Sigmoid colon (tissue), 7 donors: ENCODE measurements around the gene HACL1. TPM values are rescaled to one million over a fixed set of nuclear protein-coding genes. Genes with fewer than 3 reads are reported as not detected.

Source experiments
- DNase-seq: peaks from one replicate; pipeline ENCODE4 v3.0.0-alpha.2; 2019
- H3K27ac ChIP-seq, 4 donors: fragments of 200-600 bp; sonication (generic); one replicate each; pipeline ENCODE4 v1.5.1; 2016 to 2019; ENCODE audit warnings: mild to moderate bottlenecking in 1 of 4
- H3K27me3 ChIP-seq, 3 donors: fragments of 200-600 bp; sonication (generic); one replicate each; pipeline ENCODE4 v1.5.1; 2019; ENCODE audit warnings: mild to moderate bottlenecking in 1 of 3
- H3K36me3 ChIP-seq, 4 donors: fragments of 200-600 bp; sonication (generic); one replicate each; pipeline ENCODE4 v1.5.1; 2016 to 2019
- H3K4me1 ChIP-seq, 4 donors: fragments of 200-600 bp; sonication (generic); one replicate each; pipeline ENCODE4 v1.5.1; 2017 to 2019
- H3K4me3 ChIP-seq, 4 donors: fragments of 200-600 bp; sonication (generic); one replicate each; pipeline ENCODE4 v1.5.1; 2017 to 2019; ENCODE audit warnings: mild to moderate bottlenecking in 2 of 4, moderate library complexity in 1 of 4
- H3K9me3 ChIP-seq, 4 donors: fragments of 200-600 bp in 3 of 4; sonication (generic) in 3 of 4; one replicate each; pipeline versions ENCODE4 v1.5.1 to v1.6.1; 2013 to 2019
- EP300 ChIP-seq, 4 donors: sonication (generic); formaldehyde crosslinking; IDR thresholded peaks; one replicate each; pipeline ENCODE4 v1.6.1; 2017; ENCODE audit warnings: antibody characterized with exemption in 4 of 4
- POLR2A ChIP-seq, 2 donors: fragments of 450-650 bp; IDR thresholded peaks; one replicate each; pipeline ENCODE4 v1.6.1; 2016; ENCODE audit warnings: antibody characterized with exemption in 2 of 2, mild to moderate bottlenecking in 2 of 2, moderate library complexity in 2 of 2
- POLR2AphosphoS5 ChIP-seq, 4 donors: sonication (generic); formaldehyde crosslinking; IDR thresholded peaks; one replicate each; pipeline ENCODE4 v1.6.1; 2017; ENCODE audit warnings: antibody characterized with exemption in 4 of 4
- WGBS, 2 donors: extraction: QIAGEN DNeasy Blood & Tissue Kit; methylation state at CpG; one replicate each; pipeline ENCODE4 v1.1.7; 2013; 5-methylcytosine and 5-hydroxymethylcytosine counted together
- intact Hi-C: fragments of 100-400 bp; cut with DNase I; formaldehyde crosslinking; loops from one replicate; pipeline ENCODE4 v1.15.1; 2023
- polyA plus RNA-seq, 3 donors: library from polyadenylated mRNA; stranded (reverse); fragments of 200-250 nt; gene quantifications; one replicate each; pipeline ENCODE4 v1.2.3, GENCODE V29; 2013
- total RNA-seq, 4 donors: library from RNA; depleted of rRNA; stranded (reverse); fragments of >200 nt; gene quantifications; one replicate each; pipeline ENCODE4 v1.1.0, GENCODE V29; 2016
- TF ChIP-seq, protein P1 (sequence below), 4 experiments: fragments of 450-650 bp in 3 of 4; fragments of 200-600 bp in 1 of 4; IDR thresholded peaks; one replicate each; pipeline ENCODE4 v1.5.1; 2016 to 2019; ENCODE audit warnings: antibody characterized with exemption in 4 of 4, mild to moderate bottlenecking in 3 of 4, moderate library complexity in 2 of 4
- donor health status: healthy with polysubstance abuse.
- donor health status: Bipolar disorder and iron deficiency.
- donor health status: healthy.

The HACL1 gene
- total and polyA plus RNA-seq, 7 donors: 10.9 to 24.7 (median 15.5) TPM

DNA sequence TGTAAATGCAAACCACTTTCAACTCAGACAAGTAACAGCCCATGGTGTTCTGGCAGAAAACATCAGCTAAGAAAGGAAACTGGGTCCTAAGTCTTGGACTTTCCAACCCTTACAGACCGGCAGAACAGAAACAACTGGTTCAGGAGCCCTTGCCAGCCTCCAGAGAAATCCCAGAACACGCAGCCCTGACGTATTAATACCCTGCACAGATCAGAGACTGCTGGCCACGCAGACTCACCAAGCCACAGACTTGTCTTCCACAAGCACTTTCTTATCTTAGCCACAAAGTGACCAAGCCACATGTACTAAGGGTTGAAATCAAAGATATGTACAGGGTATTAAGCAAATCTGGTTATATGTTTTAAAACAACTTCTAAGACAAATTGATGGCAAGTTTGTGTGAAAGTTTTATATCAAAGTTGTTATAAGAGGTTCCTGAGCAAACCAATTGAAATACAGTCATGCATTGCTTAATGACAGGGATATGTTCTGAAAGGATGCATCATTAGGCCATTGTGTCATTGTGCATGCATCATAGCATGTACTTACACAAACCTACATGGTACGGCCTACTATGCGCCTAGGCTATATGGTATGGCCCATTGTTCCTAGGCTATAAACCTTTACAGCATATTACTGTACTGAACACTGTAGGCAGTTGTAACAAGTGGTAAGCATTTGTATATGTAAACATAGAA is 37.0 kb upstream of the HACL1 start:
- Histone ChIP-seq H3K27ac (peak overlapping the region; percentile 82 to 90 (median 84)), H3K4me1 (peaks cover 0 to 74% (median 50%) of the 10 kb centered on the region in 4 donors), H3K4me3 (no peak overlapping the region), H3K36me3 (no peaks in the 10 kb centered on the region), H3K9me3 (no peaks in the 10 kb centered on the region), H3K27me3 (no peaks in the 10 kb centered on the region)
- intact Hi-C loops: loop anchor here (10.0 kb wide), 1 partner anchor 536 kb away; the partner anchor contains the start of gene GALNT15
- WGBS, 2 donors: 86 to 90% methylated on average over 6 of the region's 6 CpGs
- DNase-seq: peak; percentile 94
- TF ChIP-seq POLR2A (IDR thresholded peaks at IDR 0.05) (no peak), EP300 (IDR thresholded peaks at IDR 0.05) (peak; percentile 73 to 90 (median 82)), POLR2AphosphoS5 (IDR thresholded peaks at IDR 0.05) (peak; percentile 73 to 87 (median 82))
- TF ChIP-seq, protein P1, sequence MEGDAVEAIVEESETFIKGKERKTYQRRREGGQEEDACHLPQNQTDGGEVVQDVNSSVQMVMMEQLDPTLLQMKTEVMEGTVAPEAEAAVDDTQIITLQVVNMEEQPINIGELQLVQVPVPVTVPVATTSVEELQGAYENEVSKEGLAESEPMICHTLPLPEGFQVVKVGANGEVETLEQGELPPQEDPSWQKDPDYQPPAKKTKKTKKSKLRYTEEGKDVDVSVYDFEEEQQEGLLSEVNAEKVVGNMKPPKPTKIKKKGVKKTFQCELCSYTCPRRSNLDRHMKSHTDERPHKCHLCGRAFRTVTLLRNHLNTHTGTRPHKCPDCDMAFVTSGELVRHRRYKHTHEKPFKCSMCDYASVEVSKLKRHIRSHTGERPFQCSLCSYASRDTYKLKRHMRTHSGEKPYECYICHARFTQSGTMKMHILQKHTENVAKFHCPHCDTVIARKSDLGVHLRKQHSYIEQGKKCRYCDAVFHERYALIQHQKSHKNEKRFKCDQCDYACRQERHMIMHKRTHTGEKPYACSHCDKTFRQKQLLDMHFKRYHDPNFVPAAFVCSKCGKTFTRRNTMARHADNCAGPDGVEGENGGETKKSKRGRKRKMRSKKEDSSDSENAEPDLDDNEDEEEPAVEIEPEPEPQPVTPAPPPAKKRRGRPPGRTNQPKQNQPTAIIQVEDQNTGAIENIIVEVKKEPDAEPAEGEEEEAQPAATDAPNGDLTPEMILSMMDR (IDR thresholded peaks at IDR 0.05): no peak

DNA sequence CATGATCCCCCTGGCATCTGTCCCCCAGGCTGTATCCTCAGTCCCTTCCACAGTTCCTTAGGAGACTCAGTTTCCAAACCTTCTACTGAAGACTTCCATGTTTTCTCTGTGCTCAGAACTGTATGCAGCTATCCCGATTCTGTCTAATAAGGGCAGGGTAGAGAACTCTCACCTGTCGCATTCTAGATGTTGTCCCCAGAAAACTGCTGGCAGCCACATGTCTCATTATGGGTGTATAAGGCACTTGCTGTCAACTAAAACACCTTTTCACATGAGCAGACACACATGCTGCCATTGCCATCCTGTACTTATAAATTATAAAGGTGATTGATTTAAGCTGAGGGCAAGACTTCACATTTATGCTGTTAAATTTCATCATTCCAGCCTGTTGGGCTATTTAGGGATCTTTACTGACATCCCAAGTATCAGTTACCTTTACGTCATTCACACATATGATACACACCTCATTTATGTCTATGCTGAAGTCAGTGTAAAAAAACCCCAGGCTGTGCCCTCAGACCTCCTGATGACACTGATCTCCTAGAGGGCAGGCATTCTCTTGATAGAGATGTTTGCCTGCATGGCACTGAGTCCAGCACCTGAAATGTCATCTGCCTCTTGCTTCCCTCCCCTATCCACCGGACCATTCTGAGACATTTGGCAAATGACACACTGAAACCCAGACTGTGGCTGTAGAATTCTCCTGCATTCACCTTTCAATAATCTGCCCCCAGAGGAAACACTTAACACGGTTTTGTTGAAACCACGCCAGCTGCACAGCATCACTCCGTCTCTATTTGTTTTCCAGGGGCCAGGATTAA is 36.0 kb upstream of the HACL1 start:
- intact Hi-C loops: loop anchor here (10.0 kb wide), 1 partner anchor 537 kb away; the partner anchor contains the start of gene GALNT15
- WGBS, 2 donors: 73 to 81% methylated on average over 7 of the region's 7 CpGs
- H3K27ac ChIP-seq: peak overlapping the region; percentile 82 to 90 (median 84)

DNA sequence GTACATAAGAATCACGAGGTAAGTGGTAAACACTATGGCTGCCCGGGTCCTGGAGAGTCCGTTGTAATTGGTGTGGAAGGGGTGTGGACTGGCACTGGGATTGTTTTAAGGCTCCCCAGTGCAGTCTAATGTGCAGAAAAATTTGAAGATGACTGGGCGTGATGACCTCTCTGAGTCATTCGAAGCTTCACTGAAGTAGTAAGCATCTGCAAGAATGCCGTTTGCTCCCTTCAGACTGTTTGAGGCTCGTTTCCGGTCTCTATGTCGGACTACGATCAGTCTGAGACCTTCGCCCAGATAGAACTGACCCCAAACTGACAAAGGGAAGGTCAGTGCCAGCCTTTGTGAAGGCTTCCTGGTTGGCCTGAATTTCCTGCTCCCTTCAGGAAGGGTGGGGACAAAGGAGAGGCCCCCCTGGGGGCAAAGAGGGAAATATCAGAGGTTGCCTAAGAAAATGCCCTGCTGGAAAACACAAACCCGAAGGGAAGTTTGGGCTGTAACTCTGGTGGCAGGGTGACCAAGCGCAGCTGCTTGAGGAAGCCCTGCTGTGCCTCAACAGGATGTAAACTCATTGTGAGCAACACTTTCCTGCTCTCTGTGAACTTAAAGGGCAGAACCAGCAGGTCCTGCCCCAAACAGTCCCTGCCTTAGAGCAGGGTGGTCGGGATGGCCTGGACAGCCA is 34.8 kb upstream of the HACL1 start:
- H3K27ac ChIP-seq: peak overlapping the region; percentile 82 to 90 (median 84)
- no peaks in the 10 kb centered on the region for H3K9me3 ChIP-seq
- TF ChIP-seq, protein P1 (IDR thresholded peaks at IDR 0.05): no peak
- TF ChIP-seq EP300 (IDR thresholded peaks at IDR 0.05): peak in 1 of 4 donors; percentile 29
- TF ChIP-seq POLR2AphosphoS5 (IDR thresholded peaks at IDR 0.05): peak in 1 of 4 donors; percentile 22
- no peak for TF ChIP-seq POLR2A (IDR thresholded peaks at IDR 0.05)
- 71 to 81% methylated on average over 14 of the region's 14 CpGs for WGBS, 2 donors
- H3K27me3 ChIP-seq: no peaks in the 10 kb centered on the region
- intact Hi-C loops: loop anchor here (10.0 kb wide), 1 partner anchor 539 kb away; the partner anchor contains the start of gene GALNT15
- no peak overlapping the region for H3K4me3 ChIP-seq
- DNase-seq: no peak
- H3K36me3 ChIP-seq: no peaks in the 10 kb centered on the region
- peaks cover 0 to 91% (median 66%) of the 10 kb centered on the region in 4 donors for H3K4me1 ChIP-seq

More for the DNA sequence above, 36.0 kb upstream of the HACL1 start:
- TF ChIP-seq, protein P1 (IDR thresholded peaks at IDR 0.05): no peak
- TF ChIP-seq POLR2AphosphoS5 (IDR thresholded peaks at IDR 0.05): no peak
- TF ChIP-seq POLR2A (IDR thresholded peaks at IDR 0.05): no peak
- no peak for TF ChIP-seq EP300 (IDR thresholded peaks at IDR 0.05)
- no peaks in the 10 kb centered on the region for H3K9me3 ChIP-seq
- DNase-seq: no peak
- peaks cover 0 to 84% (median 55%) of the 10 kb centered on the region in 4 donors for H3K4me1 ChIP-seq
- no peaks in the 10 kb centered on the region for H3K27me3 ChIP-seq
- H3K36me3 ChIP-seq: no peaks in the 10 kb centered on the region
- H3K4me3 ChIP-seq: no peak overlapping the region

DNA sequence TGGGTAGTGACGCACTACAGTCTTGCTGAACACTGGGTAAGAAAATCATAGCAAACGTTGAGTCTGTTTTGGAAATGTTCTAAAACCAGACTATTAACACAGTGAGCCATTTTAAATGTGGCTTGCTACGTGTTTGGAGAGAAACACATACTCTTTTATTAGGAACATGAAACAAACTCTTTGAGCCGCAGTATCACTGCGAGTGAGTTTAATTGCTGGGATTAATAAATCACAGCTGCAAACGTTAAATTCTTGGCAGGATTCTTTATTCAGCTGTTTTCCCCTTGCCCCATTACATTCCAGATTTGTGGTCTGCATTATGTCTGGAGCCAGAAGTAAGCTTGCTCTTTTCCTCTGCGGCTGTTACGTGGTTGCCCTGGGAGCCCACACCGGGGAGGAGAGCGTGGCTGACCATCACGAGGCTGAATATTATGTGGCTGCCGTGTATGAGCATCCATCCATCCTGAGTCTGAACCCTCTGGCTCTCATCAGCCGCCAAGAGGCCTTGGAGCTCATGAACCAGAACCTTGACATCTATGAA is 33.8 kb upstream of the HACL1 start:
- H3K27ac ChIP-seq: peak overlapping the region; percentile 82 to 90 (median 84)
- TF ChIP-seq POLR2AphosphoS5 (IDR thresholded peaks at IDR 0.05): peak; percentile 91 to 97 (median 96)
- TF ChIP-seq EP300 (IDR thresholded peaks at IDR 0.05): peak; percentile 91 to 97 (median 96)
- TF ChIP-seq, protein P1 (IDR thresholded peaks at IDR 0.05): no peak
- no peak for TF ChIP-seq POLR2A (IDR thresholded peaks at IDR 0.05)
- no peaks in the 10 kb centered on the region for H3K27me3 ChIP-seq
- peaks cover 0 to 96% (median 75%) of the 10 kb centered on the region in 4 donors for H3K4me1 ChIP-seq
- WGBS, 2 donors: 78 to 88% methylated on average over 13 of the region's 13 CpGs
- H3K4me3 ChIP-seq: peak overlapping the region in 1 of 4 donors; percentile 10
- H3K36me3 ChIP-seq: no peaks in the 10 kb centered on the region
- intact Hi-C loops: loop anchor here (10.0 kb wide), 1 partner anchor 540 kb away; the partner anchor contains the start of gene GALNT15
- peak; percentile 94 for DNase-seq
- no peaks in the 10 kb centered on the region for H3K9me3 ChIP-seq
